ENCODE measurements around the gene KCNN3.

Gene KCNN3

DNA sequence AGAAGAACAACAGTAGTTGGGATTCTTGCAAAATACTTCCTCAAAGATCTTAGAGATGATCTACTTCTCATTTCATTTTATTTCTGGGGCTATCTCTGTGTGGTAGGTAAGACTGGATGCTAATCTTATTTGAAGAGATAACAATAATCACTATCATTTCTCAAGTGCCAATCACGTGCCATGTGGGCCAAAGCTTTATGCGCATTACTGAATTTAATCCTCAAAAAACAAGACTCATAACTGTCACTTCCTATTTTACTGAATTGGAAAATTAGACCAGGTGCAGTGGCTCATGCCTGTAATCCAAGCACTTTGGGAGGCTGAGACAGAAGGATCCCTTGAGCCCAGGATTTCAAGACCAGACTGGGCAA, 121.7 kb downstream of the KCNN3 start:
- Histone ChIP-seq H3K9me3 (ENCODE audit: control insufficient read depth in 5 of 5, low read length in 5 of 5) (no peaks in the 10 kb centered on the region), H3K4me1 (ENCODE audit: control insufficient read depth in 5 of 5, insufficient read depth in 5 of 5, low read length in 5 of 5) (peaks cover 0 to 6% (median 0%) of the 10 kb centered on the region in 5 donors), H3K4me3 (ENCODE audit: low read depth in 1 of 5, low read length in 5 of 5) (no peak overlapping the region), H3K27ac (ENCODE audit: low read depth, low read length) (no peak overlapping the region), H3K36me3 (ENCODE audit: control insufficient read depth in 5 of 5, insufficient read depth in 5 of 5, low read length in 5 of 5) (no peaks in the 10 kb centered on the region), H3K9ac (ENCODE audit: low read length in 5 of 5) (no peak overlapping the region), H3K27me3 (ENCODE audit: control insufficient read depth in 5 of 5, insufficient read depth in 4 of 5, low read length in 5 of 5) (peaks cover 11 to 33% (median 23%) of the 10 kb centered on the region in 5 donors)

DNA sequence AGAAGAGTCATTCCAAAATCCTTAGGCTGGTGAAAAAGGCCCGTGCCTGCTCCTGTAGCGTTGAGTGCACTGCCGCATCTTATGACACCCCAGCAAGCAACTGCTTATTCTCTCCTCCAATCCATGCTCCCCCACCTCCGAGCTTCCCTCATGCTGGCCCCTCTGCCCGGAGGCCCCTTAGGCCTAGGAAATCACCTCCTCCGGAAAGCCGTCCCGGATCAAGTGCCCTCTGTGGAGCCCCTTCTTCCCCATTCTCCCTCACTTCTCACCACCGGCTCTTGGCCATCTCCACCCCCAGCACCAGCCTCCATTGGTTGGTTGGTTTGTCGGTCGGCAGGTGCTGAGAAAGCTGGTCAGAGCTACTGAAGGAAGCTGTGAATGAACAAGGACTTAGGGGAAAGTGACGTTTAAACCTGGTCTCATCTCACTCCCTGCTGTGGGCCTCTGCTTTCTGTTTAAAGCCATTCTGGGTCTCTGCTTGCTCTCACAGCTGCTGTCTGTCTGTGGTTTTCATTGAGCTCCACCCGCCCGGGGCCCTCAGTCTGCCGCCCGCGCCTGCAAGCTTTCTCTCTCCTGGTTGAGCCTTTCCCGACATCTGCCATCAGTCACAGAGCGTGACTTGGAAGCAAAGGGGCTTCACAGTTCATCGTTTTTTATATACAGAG, 122.2 kb downstream of the KCNN3 start:
- H3K9ac ChIP-seq (ENCODE audit: low read length in 5 of 5) = no peak overlapping the region
- H3K4me1 ChIP-seq (ENCODE audit: control insufficient read depth in 5 of 5, insufficient read depth in 5 of 5, low read length in 5 of 5) = peaks cover 0 to 6% (median 0%) of the 10 kb centered on the region in 5 donors
- H3K27ac ChIP-seq (ENCODE audit: low read depth, low read length) = no peak overlapping the region

DNA sequence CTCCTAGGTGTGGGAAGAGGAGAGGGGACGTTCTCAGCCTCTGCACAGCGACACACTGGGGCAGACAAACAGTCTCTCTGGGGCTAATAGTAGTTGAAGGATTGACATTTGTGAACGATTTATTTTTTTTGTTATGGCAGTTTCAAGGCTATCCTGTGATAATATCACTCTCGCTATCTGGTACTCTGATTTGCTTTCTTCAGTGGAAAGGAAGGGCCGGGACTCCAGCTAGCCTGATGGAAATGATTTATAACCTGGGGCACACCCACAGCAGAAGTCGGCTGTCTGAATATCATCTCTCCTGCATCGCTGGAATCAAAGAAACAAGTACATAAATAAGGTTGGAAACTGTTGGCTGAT, 122.7 kb downstream of the KCNN3 start:
- Histone ChIP-seq H3K9me3 (ENCODE audit: control insufficient read depth in 5 of 5, low read length in 5 of 5) (no peaks in the 10 kb centered on the region), H3K4me3 (ENCODE audit: low read depth in 1 of 5, low read length in 5 of 5) (no peak overlapping the region), H3K27me3 (ENCODE audit: control insufficient read depth in 5 of 5, insufficient read depth in 4 of 5, low read length in 5 of 5) (peaks cover 14 to 33% (median 23%) of the 10 kb centered on the region in 5 donors), H3K27ac (ENCODE audit: low read depth, low read length) (no peak overlapping the region), H3K9ac (ENCODE audit: low read length in 5 of 5) (no peak overlapping the region), H3K4me1 (ENCODE audit: control insufficient read depth in 5 of 5, insufficient read depth in 5 of 5, low read length in 5 of 5) (peaks cover 0 to 6% (median 0%) of the 10 kb centered on the region in 5 donors), H3K36me3 (ENCODE audit: control insufficient read depth in 5 of 5, insufficient read depth in 5 of 5, low read length in 5 of 5) (no peaks in the 10 kb centered on the region)

More for the DNA sequence above, 122.2 kb downstream of the KCNN3 start:
- H3K9me3 ChIP-seq (ENCODE audit: control insufficient read depth in 5 of 5, low read length in 5 of 5) = no peaks in the 10 kb centered on the region
- peak overlapping the region in 1 of 5 donors; percentile 11 for H3K4me3 ChIP-seq (ENCODE audit: low read depth in 1 of 5, low read length in 5 of 5)
- H3K27me3 ChIP-seq (ENCODE audit: control insufficient read depth in 5 of 5, insufficient read depth in 4 of 5, low read length in 5 of 5) = peaks cover 11 to 33% (median 23%) of the 10 kb centered on the region in 5 donors
- H3K36me3 ChIP-seq (ENCODE audit: control insufficient read depth in 5 of 5, insufficient read depth in 5 of 5, low read length in 5 of 5) = no peaks in the 10 kb centered on the region

DNA sequence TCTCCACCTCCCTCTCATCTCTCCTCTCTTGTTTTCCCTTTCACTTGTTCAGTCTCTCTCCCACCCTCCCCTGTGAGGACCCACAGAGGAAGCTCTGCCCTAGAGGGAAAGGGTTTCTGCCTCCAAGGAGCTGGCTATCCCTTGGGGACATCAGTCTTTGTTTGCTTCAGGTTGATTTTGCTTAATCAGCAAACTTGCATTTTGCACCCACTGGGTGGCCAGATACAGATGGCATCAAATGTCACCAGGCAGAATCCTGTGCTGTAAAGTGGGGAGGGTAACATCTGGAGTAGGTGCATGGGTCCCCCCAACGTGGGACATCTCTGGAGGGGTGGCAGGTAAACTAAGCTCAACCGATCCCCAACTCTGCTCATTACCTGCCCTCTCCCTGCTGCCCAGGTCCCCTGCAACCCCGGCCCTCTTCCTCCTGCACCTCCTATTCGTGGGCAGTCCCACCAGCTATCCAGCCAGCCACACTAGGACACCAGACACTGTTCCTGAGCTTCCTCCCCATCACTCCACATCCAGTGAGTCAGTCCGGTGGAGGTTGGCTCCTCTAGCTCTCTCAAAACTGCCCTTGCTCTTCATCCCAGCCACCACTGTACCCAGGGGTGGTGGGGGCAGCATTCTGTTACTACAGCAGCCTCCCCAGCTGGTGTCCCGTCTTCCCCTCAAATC, 123.3 kb downstream of the KCNN3 start:
- Histone ChIP-seq H3K4me1 (ENCODE audit: control insufficient read depth in 5 of 5, insufficient read depth in 5 of 5, low read length in 5 of 5) (peaks cover 0 to 9% (median 2%) of the 10 kb centered on the region in 5 donors), H3K9ac (ENCODE audit: low read length in 5 of 5) (no peak overlapping the region)

DNA sequence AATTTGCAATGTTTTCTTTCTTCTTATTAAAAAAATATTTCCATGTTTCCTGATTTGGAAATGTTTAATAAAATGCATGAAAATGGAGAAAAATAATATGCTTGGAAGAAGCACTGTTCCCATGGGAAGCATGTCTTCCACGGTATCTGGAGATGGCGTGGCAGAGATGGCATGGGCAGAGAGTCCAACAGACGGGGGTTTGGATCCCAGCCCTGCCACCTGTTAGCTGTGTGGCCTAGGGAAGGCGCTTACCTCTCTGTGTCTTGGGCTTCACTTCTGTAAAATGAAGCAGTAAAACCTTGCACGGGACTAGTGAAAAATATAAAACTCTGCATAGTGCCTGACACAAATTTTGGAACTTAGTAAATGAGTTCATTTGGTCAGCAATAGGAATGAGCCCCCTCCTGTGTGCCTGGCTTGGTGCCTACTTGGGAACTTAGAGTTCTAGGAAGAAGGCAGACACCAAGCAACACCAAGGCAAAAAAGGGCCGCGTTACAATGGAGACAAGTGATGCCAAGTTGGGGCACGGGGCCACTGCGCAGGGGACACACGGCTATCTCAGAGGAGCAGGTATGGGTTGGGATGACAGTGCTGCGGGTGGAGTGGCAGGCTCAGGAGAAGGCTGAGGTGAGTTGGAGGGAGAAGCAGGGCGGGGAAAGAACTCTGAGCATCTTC, 124.2 kb downstream of the KCNN3 start:
- H3K36me3 ChIP-seq (ENCODE audit: control insufficient read depth in 5 of 5, insufficient read depth in 5 of 5, low read length in 5 of 5) = no peaks in the 10 kb centered on the region
- H3K27ac ChIP-seq (ENCODE audit: low read depth, low read length) = no peak overlapping the region
- peaks cover 11 to 33% (median 19%) of the 10 kb centered on the region in 5 donors for H3K27me3 ChIP-seq (ENCODE audit: control insufficient read depth in 5 of 5, insufficient read depth in 4 of 5, low read length in 5 of 5)
- no peak overlapping the region for H3K4me3 ChIP-seq (ENCODE audit: low read depth in 1 of 5, low read length in 5 of 5)
- H3K4me1 ChIP-seq (ENCODE audit: control insufficient read depth in 5 of 5, insufficient read depth in 5 of 5, low read length in 5 of 5) = peaks cover 0 to 10% (median 3%) of the 10 kb centered on the region in 5 donors
- H3K9ac ChIP-seq (ENCODE audit: low read length in 5 of 5) = no peak overlapping the region
- H3K9me3 ChIP-seq (ENCODE audit: control insufficient read depth in 5 of 5, low read length in 5 of 5) = no peaks in the 10 kb centered on the region

More for the DNA sequence above, 123.3 kb downstream of the KCNN3 start:
- Histone ChIP-seq H3K27ac (ENCODE audit: low read depth, low read length) (no peak overlapping the region), H3K4me3 (ENCODE audit: low read depth in 1 of 5, low read length in 5 of 5) (no peak overlapping the region), H3K9me3 (ENCODE audit: control insufficient read depth in 5 of 5, low read length in 5 of 5) (no peaks in the 10 kb centered on the region), H3K27me3 (ENCODE audit: control insufficient read depth in 5 of 5, insufficient read depth in 4 of 5, low read length in 5 of 5) (peaks cover 15 to 37% (median 23%) of the 10 kb centered on the region in 5 donors), H3K36me3 (ENCODE audit: control insufficient read depth in 5 of 5, insufficient read depth in 5 of 5, low read length in 5 of 5) (no peaks in the 10 kb centered on the region)

DNA sequence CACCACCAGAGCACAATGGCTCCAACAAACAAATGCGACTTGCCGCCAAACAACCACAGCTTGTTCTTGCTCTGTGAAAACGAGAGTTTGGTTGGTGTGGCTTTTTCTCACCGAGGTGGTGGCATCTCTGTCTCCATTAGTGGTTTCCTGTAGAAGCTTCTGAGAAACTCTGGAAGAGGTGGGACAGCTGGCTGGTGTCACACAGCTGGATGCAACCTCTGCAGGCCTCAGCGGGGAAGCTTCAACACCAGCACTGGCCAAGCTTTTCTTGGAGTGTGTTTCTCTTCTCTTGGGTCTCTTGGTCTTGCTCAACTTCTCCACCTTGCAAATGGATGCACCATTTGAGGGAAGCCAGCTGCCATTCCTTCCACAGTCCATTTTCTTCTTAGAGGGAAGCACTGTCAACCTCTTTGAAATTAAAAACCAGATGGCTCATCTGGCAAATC, 124.8 kb downstream of the KCNN3 start:
- H3K27me3 ChIP-seq (ENCODE audit: control insufficient read depth in 5 of 5, insufficient read depth in 4 of 5, low read length in 5 of 5) = peaks cover 9 to 29% (median 19%) of the 10 kb centered on the region in 5 donors
- H3K4me1 ChIP-seq (ENCODE audit: control insufficient read depth in 5 of 5, insufficient read depth in 5 of 5, low read length in 5 of 5) = peaks cover 0 to 10% (median 3%) of the 10 kb centered on the region in 5 donors
- H3K36me3 ChIP-seq (ENCODE audit: control insufficient read depth in 5 of 5, insufficient read depth in 5 of 5, low read length in 5 of 5) = no peaks in the 10 kb centered on the region
- H3K4me3 ChIP-seq (ENCODE audit: low read depth in 1 of 5, low read length in 5 of 5) = no peak overlapping the region
- no peaks in the 10 kb centered on the region for H3K9me3 ChIP-seq (ENCODE audit: control insufficient read depth in 5 of 5, low read length in 5 of 5)
- H3K9ac ChIP-seq (ENCODE audit: low read length in 5 of 5) = no peak overlapping the region
- H3K27ac ChIP-seq (ENCODE audit: low read depth, low read length) = no peak overlapping the region

DNA sequence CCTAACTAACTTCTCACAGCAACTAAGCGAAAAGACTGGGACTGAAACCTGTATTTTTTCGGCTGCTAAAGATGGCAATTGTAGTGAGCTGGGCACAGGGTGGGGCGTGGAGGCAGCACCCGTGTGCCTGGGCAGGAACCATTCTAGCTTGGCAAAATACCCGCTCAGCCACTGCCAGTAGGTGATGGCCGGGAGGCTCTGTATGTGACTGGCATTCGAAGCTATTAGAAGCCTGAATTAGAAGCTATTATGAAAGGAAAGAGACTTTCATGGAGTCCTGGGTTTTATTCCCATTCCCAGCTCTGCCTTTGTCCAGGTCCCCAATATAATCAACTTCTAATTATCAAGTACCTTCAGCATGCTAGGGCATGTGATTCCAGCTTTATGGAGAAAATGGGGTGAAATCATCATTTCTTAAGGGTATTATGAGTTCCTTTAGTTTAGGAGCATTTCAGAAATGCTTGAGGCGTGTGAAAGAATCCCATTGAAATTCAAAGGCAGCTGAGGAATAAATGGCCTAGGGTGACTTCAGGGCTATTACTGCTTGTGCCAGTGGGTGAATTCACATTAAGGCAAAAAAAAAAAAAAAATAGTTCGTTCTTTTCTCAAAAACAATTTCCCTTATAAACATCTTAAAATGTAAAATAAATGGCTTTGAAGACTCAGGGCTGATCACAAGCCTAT, 125.6 kb downstream of the KCNN3 start:
- Histone ChIP-seq H3K36me3 (ENCODE audit: control insufficient read depth in 5 of 5, insufficient read depth in 5 of 5, low read length in 5 of 5) (no peaks in the 10 kb centered on the region), H3K9me3 (ENCODE audit: control insufficient read depth in 5 of 5, low read length in 5 of 5) (no peaks in the 10 kb centered on the region), H3K9ac (ENCODE audit: low read length in 5 of 5) (no peak overlapping the region), H3K27ac (ENCODE audit: low read depth, low read length) (no peak overlapping the region), H3K4me1 (ENCODE audit: control insufficient read depth in 5 of 5, insufficient read depth in 5 of 5, low read length in 5 of 5) (peaks cover 0 to 10% (median 2%) of the 10 kb centered on the region in 5 donors), H3K4me3 (ENCODE audit: low read depth in 1 of 5, low read length in 5 of 5) (no peak overlapping the region), H3K27me3 (ENCODE audit: control insufficient read depth in 5 of 5, insufficient read depth in 4 of 5, low read length in 5 of 5) (peaks cover 9 to 27% (median 15%) of the 10 kb centered on the region in 5 donors)

DNA sequence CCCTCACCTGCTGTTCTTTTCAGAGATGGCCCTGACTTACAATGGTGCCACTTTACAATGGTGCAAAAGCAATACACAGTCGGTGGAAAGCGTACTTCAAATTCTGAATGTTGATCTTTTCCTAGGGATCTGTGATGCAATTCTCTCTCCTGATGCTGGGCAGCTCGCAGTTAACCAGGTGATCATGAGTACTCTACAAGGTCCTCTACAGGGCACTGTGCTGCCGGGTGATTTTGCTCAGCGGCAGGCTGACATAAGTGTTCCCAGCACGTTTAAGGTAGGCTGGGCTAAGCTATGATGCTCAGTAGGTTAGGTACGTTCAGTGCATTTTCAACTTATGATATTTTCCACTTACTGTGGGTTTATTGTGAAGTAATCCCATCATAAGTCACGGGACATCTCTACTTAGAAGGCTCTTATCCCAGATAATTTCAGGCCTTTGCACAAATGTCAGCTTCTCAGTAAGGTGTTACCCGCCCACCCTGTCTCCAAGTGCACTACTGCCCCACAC, 126.5 kb downstream of the KCNN3 start:
- Histone ChIP-seq H3K4me1 (ENCODE audit: control insufficient read depth in 5 of 5, insufficient read depth in 5 of 5, low read length in 5 of 5) (peaks cover 0 to 10% (median 0%) of the 10 kb centered on the region in 5 donors), H3K27ac (ENCODE audit: low read depth, low read length) (no peak overlapping the region), H3K4me3 (ENCODE audit: low read depth in 1 of 5, low read length in 5 of 5) (no peak overlapping the region), H3K9me3 (ENCODE audit: control insufficient read depth in 5 of 5, low read length in 5 of 5) (no peaks in the 10 kb centered on the region), H3K27me3 (ENCODE audit: control insufficient read depth in 5 of 5, insufficient read depth in 4 of 5, low read length in 5 of 5) (peaks cover 9 to 20% (median 11%) of the 10 kb centered on the region in 5 donors), H3K9ac (ENCODE audit: low read length in 5 of 5) (no peak overlapping the region), H3K36me3 (ENCODE audit: control insufficient read depth in 5 of 5, insufficient read depth in 5 of 5, low read length in 5 of 5) (no peaks in the 10 kb centered on the region)

DNA sequence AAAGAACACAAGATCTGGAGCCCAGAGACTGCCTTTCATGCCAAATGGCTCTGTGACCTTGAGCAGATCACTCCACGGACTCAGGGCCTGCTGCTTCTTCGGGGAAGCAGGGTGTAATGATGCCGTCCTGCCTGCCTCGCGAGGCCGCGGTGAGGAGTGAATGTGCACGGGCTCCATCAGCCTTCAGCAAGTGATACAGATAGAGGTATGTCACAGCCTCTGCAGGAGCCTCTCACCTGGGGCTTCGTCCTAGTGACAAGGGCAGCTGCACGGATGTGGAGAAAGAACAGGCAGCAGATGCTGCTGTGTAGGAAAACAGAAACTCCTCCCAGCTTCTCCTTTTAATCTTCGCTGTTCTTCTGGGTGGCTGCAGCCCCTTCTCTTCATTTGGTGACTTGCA, 127.5 kb downstream of the KCNN3 start:
- peaks cover 0 to 7% (median 0%) of the 10 kb centered on the region in 5 donors for H3K4me1 ChIP-seq (ENCODE audit: control insufficient read depth in 5 of 5, insufficient read depth in 5 of 5, low read length in 5 of 5)
- H3K27me3 ChIP-seq (ENCODE audit: control insufficient read depth in 5 of 5, insufficient read depth in 4 of 5, low read length in 5 of 5) = peaks cover 7 to 20% (median 10%) of the 10 kb centered on the region in 5 donors
- no peak overlapping the region for H3K4me3 ChIP-seq (ENCODE audit: low read depth in 1 of 5, low read length in 5 of 5)
- no peak overlapping the region for H3K27ac ChIP-seq (ENCODE audit: low read depth, low read length)
- no peaks in the 10 kb centered on the region for H3K36me3 ChIP-seq (ENCODE audit: control insufficient read depth in 5 of 5, insufficient read depth in 5 of 5, low read length in 5 of 5)
- no peaks in the 10 kb centered on the region for H3K9me3 ChIP-seq (ENCODE audit: control insufficient read depth in 5 of 5, low read length in 5 of 5)
- H3K9ac ChIP-seq (ENCODE audit: low read length in 5 of 5) = no peak overlapping the region

Data from subcutaneous abdominal adipose tissue (tissue), 5 donors.